Endothelial cell of umbilical vein (primary cell): ENCODE results near the gene SRBD1. TPM values are rescaled to one million over a fixed set of nuclear protein-coding genes. Genes with fewer than 3 reads are reported as not detected.

Source experiments
- BruUV-seq: library from RNA; stranded (reverse); fragments of 400-500 nt; replicated peaks from 2 replicates; lab custom pipeline; 2021; lab: Mats Ljungman, UMichigan
- CTCF ChIA-PET: fragments of 300-600, 350-600 bp; sonication (Branson Sonifier 250); formaldehyde crosslinking; loops from one replicate; lab custom pipeline; 2021; ENCODE audit warnings: antibody characterized with exemption, inconsistent platforms; lab: Charles Lee
- POLR2A ChIA-PET: fragments of 300-600, 350-600 bp; sonication (Branson Sonifier 250); formaldehyde crosslinking; loops from one replicate; lab custom pipeline; 2021; ENCODE audit warnings: antibody characterized with exemption, inconsistent platforms; lab: Charles Lee
- DNase-seq: peaks from one replicate; pipeline ENCODE4 v3.0.0-alpha.2; 2011; ENCODE audit warnings: low read depth, low spot score
- FAIRE-seq: peaks from 2 replicates; lab custom pipeline; 2011; peaks lifted over from hg19 to GRCh38; lab: Jason Lieb, UNC
- H2AFZ ChIP-seq: 2 replicates; pipeline ENCODE4 v1.6.0; 2012; ENCODE audit warnings: low read depth, low read length, control low read depth, inconsistent platforms
- H3K27ac ChIP-seq: 2 replicates; pipeline ENCODE4 v1.5.1; 2011; ENCODE audit warnings: low read depth, mild to moderate bottlenecking, control low read depth, low read length, moderate library complexity; ENCODE audit not compliant: insufficient read depth
- H3K27me3 ChIP-seq, 2 experiments: 2 replicates each; pipeline versions ENCODE4 v1.6.0 to v1.6.1; 2011; ENCODE audit warnings: low read length in 2 of 2, mixed read lengths in 1 of 2; ENCODE audit not compliant: control insufficient read depth in 2 of 2, insufficient read depth in 2 of 2
- H3K36me3 ChIP-seq, 2 experiments: 2 replicates in 1 of 2; 3 replicates in 1 of 2; pipeline ENCODE4 v1.5.1; 2011; ENCODE audit warnings: low read length in 2 of 2, mild to moderate bottlenecking in 1 of 2, moderate library complexity in 1 of 2; ENCODE audit not compliant: control insufficient read depth in 2 of 2, insufficient read depth in 2 of 2; ENCODE audit errors: extremely low read depth in 1 of 2
- H3K4me1 ChIP-seq: 3 replicates; pipeline ENCODE4 v1.5.1; 2011; ENCODE audit warnings: mild to moderate bottlenecking, low read length; ENCODE audit not compliant: control insufficient read depth, insufficient read depth; ENCODE audit errors: extremely low read depth
- H3K4me2 ChIP-seq: 2 replicates; pipeline ENCODE4 v1.6.1; 2011; ENCODE audit warnings: low read length, control low read depth, mixed read lengths; ENCODE audit not compliant: insufficient read depth
- H3K4me3 ChIP-seq, 3 experiments: fragments of 200-600 bp in 1 of 3; sonication (generic), shearing (Covaris generic) in 1 of 3; replicated peaks in 1 of 3; 2 replicates each; pipeline ENCODE4 v1.5.1; 2011 to 2016; ENCODE audit warnings: control low read depth in 3 of 3, low read length in 3 of 3, mild to moderate bottlenecking in 2 of 3, inconsistent platforms in 1 of 3, low read depth in 1 of 3, moderate library complexity in 1 of 3; ENCODE audit not compliant: insufficient read depth in 1 of 3
- H3K79me2 ChIP-seq: 2 replicates; pipeline ENCODE4 v1.6.0; 2012; ENCODE audit warnings: low read length, inconsistent platforms; ENCODE audit not compliant: control insufficient read depth, insufficient read depth
- H3K9ac ChIP-seq: replicated peaks from 2 replicates; pipeline ENCODE3; 2011; ENCODE audit warnings: low read length, control low read depth; ENCODE audit not compliant: insufficient read depth; ENCODE audit errors: extremely low read depth
- H3K9me1 ChIP-seq: replicated peaks from 3 replicates; pipeline ENCODE4 v1.6.0; 2011; ENCODE audit warnings: mild to moderate bottlenecking, low read length; ENCODE audit not compliant: control insufficient read depth, insufficient read depth; ENCODE audit errors: extremely low read depth
- H3K9me3 ChIP-seq: replicated peaks from 2 replicates; pipeline ENCODE4 v1.5.1; 2012; ENCODE audit warnings: low read length, inconsistent platforms; ENCODE audit not compliant: control insufficient read depth, insufficient read depth
- H4K20me1 ChIP-seq: replicated peaks from 2 replicates; pipeline ENCODE3; 2011; ENCODE audit warnings: mild to moderate bottlenecking, low read length; ENCODE audit not compliant: control insufficient read depth, insufficient read depth; ENCODE audit errors: extremely low read depth
- CTCF ChIP-seq, 2 donors: IDR thresholded peaks; 1 replicate in 1 of 2; 2 replicates in 1 of 2; pipeline ENCODE4 v1.5.1; 2011; ENCODE audit warnings: low read length in 2 of 2, mild to moderate bottlenecking in 2 of 2, moderate library complexity in 2 of 2, control low read depth in 1 of 2, inconsistent platforms in 1 of 2, low read depth in 1 of 2; ENCODE audit not compliant: insufficient read depth in 1 of 2; ENCODE audit errors: extremely low read depth in 1 of 2
- FOS ChIP-seq: IDR thresholded peaks from 2 replicates; pipeline ENCODE4 v1.6.1; 2011; ENCODE audit warnings: mild to moderate bottlenecking, low read length, moderate library complexity, borderline replicate concordance; ENCODE audit not compliant: insufficient read depth
- GATA2 ChIP-seq: IDR thresholded peaks from 2 replicates; pipeline ENCODE4 v1.7.0; 2011; ENCODE audit warnings: low read depth, mild to moderate bottlenecking, moderate library complexity, mixed read lengths, low read length; ENCODE audit not compliant: insufficient read length, insufficient read depth
- MYC ChIP-seq: IDR thresholded peaks from one replicate; pipeline ENCODE4 v1.6.1; 2011; ENCODE audit warnings: mild to moderate bottlenecking, low read depth, low read length
- POLR2A ChIP-seq: IDR thresholded peaks from 2 replicates; pipeline ENCODE4 v1.6.1; 2012; ENCODE audit warnings: low read depth, mild to moderate bottlenecking, control low read depth, low read length
- POLR2AphosphoS5 ChIP-seq: IDR thresholded peaks from 2 replicates; pipeline ENCODE4 v1.6.1; 2012; ENCODE audit warnings: low read depth, mild to moderate bottlenecking, control low read depth, low read length, moderate library complexity; ENCODE audit not compliant: insufficient read depth
- dilution Hi-C: fragments of 300-500 bp; cut with MboI; formaldehyde crosslinking; loops from one replicate; pipeline ENCODE4 v1.15.0; 2019; ENCODE audit warnings: low sequenced_read_pairs; ENCODE audit not compliant: extremely low pct_ligation_motif_present
- intact Hi-C: fragments of 100-400 bp; cut with micrococcal nuclease; formaldehyde crosslinking; loops from one replicate; pipeline ENCODE4 v1.10.0; 2022
- polyA plus RNA-seq, 4 experiments: library from polyadenylated mRNA; depleted of rRNA in 3 of 4; stranded (reverse) in 3 of 4; unstranded in 1 of 4; fragments of >200 nt; gene quantifications; 2 replicates each; pipeline versions ENCODE4 v1.2.1 to v1.2.3, GENCODE V29; 2011 to 2012; ENCODE audit warnings: missing spikeins in 1 of 4
- total RNA-seq: library from RNA; stranded (reverse); gene quantifications from 2 replicates; pipeline ENCODE4 v1.2.3, GENCODE V29; 2021
- TF ChIP-seq, protein P1 (sequence below): IDR thresholded peaks from 2 replicates; pipeline ENCODE4 v1.6.1; 2011; ENCODE audit not compliant: insufficient read depth, insufficient read length

Gene SRBD1
- total and polyA plus RNA-seq, 2 donors (not counting 3 experiments of a cell fraction or from before 2014, with no cell fraction given), result 3.7 to 12.5 TPM

DNA sequence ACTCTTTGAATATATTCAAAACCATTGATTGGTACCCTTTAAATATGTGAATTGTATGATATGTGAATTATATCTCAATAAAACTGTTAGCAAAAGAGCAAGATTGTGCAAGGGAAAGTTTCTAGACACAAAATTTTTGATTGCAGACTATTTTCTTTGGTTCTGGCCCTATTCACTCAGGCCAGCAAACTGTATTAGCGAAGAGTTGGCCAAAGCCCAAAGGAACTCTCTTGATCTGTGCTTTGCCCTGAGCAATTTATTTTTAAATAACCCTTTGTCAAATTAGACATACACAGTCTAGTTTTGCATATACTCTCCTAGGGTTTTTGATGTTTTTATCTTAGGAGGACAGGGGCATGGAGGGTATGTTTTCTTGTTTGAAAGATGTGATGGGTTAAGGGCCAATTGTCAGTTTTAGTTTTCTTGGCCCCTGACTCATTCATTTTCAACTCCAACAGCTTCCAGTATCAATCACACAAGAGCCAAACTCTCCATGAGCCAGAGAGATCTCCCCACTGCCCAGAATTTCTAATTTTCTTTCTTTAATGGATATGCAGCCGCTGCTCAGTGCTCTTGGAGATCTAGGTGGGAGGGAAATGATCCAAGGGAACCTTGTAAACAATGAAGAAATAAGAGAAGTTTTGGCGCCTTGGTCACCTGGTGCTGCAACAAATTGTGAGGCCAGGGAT is 231.5 kb downstream of the SRBD1 start:
- Histone ChIP-seq H3K9ac (no peak overlapping the region), H3K79me2 (no peaks in the 10 kb centered on the region), H4K20me1 (no peaks in the 10 kb centered on the region), H3K27me3 (no peaks in the 10 kb centered on the region), H3K9me1 (no peaks in the 10 kb centered on the region), H3K36me3 (no peaks in the 10 kb centered on the region), H2AFZ (no peak overlapping the region), H3K4me1 (peaks cover 31% of the 10 kb centered on the region), H3K27ac (no peak overlapping the region), H3K4me3 (no peak overlapping the region), H3K9me3 (no peaks in the 10 kb centered on the region), H3K4me2 (no peak overlapping the region)
- TF ChIP-seq, protein P1, sequence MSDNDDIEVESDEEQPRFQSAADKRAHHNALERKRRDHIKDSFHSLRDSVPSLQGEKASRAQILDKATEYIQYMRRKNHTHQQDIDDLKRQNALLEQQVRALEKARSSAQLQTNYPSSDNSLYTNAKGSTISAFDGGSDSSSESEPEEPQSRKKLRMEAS, result no peak
- TF ChIP-seq POLR2AphosphoS5 (no peak), CTCF (IDR thresholded peaks at IDR 0.05; ENCODE audit: extremely low read depth in 1 of 2, insufficient read depth in 1 of 2, low read depth in 1 of 2, low read length in 2 of 2) (no peak), FOS (no peak), GATA2 (no peak), POLR2A (no peak), MYC (no peak)
- dilution Hi-C loops (no loop called here), intact Hi-C loops (loop anchor here (2.0 to 5.0 kb wide), 3 partner anchors 13 to 117 kb away; no protein-coding TSS in a partner anchor)
- DNase-seq (no peak), FAIRE-seq (no peak)
- CTCF ChIA-PET, result interaction anchor here (1.0 to 1.7 kb wide), 4 partner anchors 26 to 398 kb away, joined by 3 to 7 read pairs (median 4); no protein-coding TSS in a partner anchor
- BruUV-seq, result no TSS peak
- POLR2A ChIA-PET, result no interaction called here
